OCI-M2 (cell line): Measurements from ENCODE around the gene ROCK1.
"Not testable (repeated sequence)": the region's sequence is repeated elsewhere in the genome, so short reads cannot be mapped to it uniquely, and the experiment has no call there.

ENCODE experiments used
- DNase-seq: peaks from one replicate; lab custom pipeline; 2025; ENCODE audit not compliant: unreplicated experiment; lab: John Stamatoyannopoulos, UW

The ROCK1 gene

DNA sequence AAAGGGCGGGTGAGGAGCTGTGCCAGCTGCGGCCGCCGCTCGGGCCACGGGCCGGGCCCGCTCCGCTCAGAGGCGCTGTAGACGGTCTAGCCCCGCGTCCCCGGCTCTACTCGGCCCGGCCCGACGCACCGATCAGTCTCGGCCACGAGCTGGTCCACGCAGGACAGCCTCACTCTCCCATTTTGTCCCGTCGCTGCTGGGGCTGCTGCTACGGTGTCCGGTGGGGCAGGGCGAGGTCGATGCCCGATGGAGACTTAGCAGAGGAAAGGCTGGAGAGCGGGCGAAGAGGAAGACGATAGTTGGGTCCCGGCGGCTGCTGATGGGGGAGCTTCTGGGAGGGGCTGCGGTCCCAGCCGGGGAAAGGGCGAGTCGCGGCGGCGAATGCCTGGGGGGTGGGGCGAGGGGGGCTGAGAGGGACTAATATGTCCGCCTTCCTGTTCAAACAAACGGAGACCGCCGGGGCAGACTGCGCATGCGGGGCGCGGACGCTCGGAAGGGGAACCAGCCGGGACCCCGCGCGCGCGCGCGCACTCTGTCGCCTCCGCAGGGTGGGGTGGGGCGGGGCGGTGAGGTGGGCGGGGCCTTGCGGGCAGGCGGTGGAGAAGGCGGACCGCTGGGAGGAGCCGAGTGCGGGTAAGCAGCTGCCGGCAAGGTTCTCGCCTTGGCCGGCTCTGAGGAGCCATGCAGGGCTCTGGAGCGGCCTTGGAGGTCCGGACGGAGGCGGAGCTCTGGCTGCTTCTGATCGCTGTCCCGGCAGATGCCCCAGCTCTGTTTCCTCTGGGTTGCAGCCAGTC is at the start of gene ROCK1:
TSS of gene ROCK1 (minus strand) at position 468 of the 794 bp plus-strand sequence. CDS start 903 bp downstream, outside the sequence.
- peak; percentile 58 for DNase-seq

DNA sequence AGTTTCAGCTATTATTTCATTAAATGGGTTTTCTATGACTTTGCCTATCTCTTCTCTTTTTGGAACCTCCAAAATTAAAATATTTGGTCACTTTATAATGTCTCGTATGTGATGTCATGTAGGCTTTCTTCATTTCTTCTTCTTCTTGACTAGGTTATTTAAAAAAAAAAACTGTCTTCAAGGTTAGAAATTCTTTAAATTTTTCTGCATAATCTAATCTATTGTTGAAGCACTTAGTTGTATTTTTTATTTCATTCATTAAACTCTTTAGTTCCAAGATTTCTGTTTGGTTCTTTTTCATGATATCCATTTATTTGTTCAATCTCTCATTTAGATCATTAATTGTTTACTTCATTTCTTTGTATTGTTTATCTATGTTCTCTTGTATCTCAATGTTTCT is 43.8 kb upstream of the ROCK1 start:
- no peak for DNase-seq

DNA sequence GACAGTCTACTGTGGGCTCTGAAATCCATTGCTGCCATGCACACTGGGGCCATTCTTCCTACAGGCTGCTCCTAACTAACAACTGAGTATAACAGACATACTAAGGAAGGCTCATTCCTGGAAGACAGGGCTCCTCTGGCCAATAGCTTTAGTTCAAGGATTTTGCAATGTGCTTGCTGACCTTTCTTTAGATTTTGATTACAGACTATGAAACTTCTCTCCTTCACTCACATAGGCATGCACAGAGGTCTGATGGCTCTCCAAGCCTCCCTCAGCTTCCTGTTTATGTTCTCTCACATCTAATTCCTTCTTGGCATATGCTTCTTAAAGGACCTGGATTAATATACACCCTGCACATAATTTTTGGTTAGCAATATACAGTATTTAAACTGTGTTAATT is 34.4 kb upstream of the ROCK1 start:
- no peak for DNase-seq

DNA sequence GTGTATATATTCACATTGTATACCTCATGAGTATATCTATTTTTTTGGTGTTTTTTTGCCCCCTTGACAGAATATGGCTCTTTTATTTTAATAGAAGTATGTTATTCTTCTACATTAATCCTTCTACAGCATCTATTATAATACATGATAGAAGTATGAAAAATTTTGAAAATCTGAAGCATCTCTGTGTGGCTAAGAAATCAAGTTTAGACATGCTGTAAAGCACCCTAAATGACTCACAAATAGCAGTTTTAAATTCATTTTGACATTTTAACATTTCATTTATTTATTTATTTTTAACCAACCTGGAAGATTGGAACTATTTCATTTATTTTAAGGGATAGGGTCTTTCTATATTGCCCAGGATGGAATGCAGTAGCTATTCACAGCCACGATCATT is 33.8 kb upstream of the ROCK1 start:
- DNase-seq, result no peak

DNA sequence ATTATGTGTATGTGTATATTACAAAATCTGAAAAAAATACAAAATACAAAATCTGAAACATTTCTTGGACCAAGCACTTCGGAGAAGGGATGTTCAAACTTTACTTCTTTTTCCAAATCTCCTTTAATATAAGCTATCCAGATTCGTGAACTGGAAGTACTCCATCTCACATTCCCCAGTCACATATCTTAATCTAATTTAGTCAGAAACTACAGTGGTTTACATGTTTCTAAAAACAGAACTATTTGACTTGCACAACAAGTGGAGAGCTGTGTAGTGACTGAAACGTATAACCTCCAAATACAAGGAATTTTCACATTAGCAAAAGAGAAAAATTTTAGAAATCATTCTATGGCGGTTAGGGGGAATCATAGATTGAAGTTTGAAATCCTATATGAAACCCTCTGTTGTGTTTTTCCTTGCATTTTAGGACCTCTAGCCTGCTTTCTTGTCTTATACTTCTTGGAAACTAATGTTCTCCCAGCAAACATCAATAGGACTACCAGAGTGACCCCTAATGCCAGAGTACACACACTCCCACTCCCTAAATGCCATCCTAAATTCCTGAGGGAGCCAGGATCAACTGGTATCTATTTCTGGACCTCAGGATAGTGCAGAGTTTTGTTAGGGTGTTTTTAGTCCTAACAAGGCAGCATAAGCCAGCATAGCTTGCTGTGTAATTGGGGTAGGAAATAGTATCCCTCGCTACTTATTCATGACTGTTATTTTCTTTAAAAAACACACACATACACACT is 30.2 kb upstream of the ROCK1 start:
- no peak for DNase-seq

DNA sequence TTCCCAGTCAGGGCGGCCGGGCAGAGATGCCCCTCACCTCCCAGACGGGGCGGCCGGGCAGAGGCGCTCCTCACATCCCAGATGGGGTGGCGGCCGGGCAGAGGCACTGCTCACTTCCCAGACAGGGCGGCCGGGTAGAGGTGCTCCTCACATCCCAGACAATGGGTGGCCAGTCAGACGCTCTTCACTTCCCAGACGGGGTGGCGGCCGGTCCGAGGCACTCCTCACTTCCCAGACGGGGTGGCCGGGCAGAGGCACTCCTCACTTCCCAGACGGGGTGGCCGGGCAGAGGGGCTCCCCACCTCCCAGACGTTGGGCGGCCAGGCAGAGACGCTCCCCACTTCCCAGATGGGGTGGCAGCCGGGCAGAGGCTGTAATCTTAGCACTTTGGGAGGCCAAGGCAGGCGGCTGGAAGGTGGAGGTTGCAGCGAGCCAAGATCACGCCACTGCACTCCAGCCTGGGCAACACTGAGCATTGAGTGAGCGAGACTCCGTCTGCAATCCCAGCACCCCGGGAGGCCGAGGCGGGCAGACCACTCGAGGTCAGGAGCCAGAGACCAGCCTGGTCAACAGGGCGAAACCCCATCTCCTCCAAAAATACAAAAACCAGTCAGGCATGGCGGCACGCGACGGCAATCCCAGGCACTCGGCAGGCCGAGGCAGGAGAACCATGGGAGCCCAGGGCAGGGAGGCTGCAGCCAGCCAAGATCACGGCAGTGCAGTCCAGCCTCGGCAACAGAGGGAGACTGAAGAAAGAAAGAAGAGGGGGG is 26.3 kb upstream of the ROCK1 start:
- not testable (repeated sequence) for DNase-seq

DNA sequence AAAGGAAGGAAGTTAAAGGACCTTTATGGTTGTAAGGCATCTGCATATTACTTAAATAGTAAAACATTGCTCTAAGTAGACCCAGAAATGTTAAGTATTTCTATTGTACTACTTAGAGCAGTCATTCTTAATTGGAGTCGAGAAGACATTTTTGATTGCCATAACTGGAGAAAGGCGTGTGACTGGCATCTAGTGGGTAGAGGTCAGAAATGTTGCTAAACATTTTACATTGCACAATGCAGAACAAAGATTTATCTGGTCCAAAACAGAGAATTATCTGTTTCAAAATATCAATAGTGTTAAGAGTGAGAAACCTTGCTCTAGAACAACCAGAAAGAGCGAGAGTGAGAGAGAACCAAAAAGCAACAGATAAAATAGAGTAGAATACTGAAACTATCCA is 23.3 kb upstream of the ROCK1 start:
- DNase-seq, result no peak

DNA sequence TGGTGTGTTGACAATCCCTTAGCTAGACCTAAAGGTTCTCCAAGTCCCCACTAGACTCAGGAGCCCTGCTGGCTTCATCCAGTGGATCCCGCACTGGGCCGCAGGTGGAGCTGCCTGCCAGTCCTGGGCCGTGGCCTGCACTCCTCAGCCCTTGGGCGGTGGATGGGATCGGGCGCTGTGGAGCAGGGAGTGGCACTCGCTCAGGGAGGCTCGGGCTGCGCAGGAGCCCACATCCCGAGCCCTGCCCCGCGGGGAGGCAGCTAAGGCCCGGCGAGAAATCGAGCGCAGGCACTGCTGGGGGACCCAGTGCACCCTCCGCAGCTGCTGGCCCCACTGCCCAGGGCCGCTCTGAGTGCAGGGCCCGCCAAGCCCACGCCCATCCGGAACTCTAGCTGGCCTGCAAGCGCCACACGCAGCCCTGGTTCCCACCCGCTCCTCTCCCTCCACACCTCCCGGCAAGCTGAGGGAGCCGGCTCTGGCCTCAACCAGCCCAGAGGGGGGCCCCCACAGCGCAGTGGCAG is 20.8 kb upstream of the ROCK1 start:
- no peak for DNase-seq

DNA sequence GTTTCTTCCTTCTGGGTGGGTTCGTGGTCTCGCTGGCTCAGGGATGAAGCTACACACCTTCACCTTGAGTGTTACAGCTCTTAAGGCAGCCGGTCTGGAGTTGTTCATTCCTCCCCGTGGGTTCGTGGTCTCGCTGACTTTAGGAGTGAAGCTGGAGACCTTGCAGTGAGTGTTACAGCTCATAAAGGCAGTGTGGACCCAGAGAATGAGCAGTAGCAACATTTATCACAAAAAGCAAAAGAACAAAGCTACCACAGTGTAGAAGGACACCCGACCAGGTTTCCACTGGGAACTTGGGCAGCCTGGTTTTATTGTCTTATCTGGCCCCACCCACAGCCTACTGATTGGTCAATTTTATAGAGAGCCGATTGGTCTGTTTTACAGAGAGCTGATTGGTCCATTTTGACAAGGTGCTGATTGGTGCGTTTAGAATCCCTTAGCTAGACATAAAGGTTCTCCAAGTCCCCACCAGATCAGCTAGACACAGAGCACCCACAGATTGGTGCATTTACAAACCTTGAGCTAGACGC is 20.1 kb upstream of the ROCK1 start:
- DNase-seq, result no peak

DNA sequence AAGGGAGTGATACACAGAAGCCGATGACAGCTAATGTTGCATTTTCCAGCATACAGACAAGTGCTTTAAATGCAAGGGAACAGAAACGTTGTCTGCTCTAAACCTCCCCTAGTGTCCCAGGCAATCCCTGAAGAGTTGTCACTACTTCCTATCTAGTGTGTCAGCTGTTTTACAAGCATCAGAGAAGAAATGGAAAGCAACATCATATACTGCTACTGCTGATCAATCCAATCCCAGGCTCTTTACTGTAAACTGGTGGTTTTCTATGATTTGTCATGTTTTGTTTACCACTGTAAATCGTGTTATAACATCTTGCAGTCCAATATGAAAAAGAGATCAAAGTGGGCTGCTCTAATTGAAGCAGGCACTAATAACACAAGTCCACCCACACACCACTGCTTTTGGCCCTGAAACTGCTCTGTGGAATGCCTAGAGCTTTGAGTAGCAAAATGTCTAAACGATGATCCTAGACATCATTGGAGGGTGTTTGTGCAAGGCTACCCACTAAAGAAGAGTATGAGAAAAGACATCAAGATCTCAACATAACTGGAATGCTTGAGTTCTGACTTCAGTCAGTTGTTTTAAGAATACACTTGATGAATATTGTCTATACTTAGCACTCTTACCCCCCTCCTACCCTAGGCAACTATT is 18.1 kb upstream of the ROCK1 start:
- no peak for DNase-seq

DNA sequence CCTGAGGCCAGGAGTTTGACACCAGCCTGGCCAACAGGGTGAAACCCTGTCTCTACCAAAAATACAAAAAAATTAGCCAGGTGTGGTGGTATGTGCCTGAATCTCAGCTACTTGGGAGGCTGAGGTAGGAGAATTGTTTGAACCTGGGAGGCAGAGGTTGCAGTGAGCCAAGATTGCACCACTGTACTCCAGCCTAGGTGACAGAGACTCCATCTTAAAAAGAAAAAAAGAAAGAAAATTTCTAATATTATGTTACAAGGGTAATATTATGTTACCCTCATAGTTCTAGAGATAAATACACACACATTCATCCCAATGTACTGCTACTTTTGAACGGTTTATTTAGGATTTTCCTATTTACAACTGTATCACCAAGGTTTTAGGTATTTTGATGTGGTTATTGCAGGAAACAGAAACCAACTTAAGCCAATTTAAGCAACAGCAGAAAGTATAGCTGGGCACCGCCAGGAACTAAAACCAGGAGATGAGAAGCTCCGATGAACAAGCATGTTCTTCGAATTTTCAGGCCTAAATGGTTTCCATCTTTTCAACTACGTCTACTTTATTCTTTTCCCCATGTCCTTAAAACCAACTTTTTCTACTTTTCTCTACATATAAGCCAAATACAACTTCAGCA is 11.8 kb upstream of the ROCK1 start:
- DNase-seq, result no peak

DNA sequence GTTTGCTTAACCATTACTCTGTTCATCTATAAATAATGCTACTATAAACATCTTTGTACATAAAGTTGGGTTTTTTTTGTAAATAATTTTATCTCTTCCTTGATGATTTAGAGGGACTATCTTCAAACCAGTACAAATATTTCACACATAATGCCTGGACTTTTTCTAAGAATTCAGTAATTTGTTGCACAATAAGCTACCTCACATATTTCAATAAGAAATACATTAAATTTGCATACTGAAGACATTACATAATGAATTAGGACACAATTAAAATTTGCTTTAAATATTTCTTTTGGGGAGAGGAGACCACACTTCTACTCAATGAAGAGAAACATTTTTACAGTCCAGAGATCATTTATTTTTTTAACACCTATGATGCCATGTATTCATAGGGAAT is 7.2 kb upstream of the ROCK1 start:
- DNase-seq, result no peak

DNA sequence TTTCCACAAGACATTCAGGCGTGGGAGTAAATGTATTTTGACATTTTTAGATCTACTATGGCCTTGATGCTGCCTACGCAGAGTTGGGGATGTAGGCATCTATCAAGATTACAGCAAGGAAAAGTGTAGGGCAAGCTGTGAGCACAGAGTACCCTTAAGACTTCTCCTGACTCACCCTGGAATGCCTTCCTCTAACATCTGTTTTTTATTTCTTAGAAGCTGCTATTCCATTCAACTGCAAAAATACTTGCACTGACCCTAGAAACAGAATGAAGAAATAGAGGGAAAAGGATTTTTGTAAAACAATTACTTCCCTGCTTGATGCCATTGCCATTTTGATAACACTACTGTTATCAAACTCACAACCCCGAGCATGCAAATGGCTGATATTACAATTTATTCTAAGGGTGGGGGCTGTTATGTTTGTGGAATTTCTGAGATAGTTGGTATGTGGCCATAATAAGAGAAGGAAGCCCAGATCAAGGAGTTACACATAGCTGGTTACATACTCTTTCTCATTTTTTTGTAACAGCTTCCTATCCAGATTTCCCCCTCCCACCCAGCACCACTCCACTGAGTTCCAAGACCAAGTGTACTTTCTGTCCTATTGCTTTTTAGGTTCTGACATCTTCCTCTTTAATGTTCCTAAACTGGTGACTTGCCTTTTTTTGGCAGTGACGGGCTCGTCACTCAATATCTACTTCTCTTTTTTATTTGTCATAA is 6.0 kb upstream of the ROCK1 start:
- no peak for DNase-seq

DNA sequence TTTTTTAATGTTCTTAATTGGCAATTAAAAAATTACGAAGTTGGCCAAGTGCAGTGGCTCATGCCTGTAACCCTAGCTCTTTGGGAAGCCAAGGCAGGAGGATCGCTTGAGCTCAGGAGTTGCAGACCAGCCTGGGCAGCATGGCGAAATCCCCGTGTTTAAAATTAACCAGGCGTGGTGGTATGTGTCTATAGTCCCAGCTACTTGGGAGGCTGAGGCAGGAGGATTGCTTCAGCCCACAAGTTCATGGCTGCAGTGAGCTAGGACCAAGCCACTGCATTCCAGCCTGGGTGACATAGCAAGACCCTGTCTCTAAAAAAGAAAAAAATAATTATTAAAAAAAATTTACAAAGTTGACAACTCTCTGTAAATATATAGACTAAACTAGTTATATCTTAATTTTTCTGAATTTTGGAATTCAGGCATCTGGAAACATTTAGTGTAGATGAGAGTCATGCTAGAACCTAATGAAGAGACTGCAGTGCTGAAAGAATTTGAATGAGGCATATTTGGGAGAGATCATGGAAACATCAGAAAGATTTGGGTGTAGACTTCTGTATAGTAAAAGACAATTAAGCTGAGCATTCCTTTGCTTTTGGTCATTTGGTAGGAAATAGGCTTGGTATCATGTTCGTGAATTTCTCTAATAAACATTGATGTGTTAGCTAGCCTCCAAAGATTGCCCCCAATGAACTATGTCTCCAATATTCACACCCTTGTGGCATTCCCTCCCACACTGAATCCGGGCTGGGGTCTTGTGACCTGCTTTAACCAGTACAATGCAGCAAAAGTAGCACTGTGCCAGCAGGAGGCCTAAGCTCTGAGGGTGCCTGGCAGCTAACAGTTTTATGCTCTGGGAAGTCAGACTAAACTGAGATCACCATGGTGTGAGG is 4.2 kb upstream of the ROCK1 start:
- DNase-seq, result no peak

DNA sequence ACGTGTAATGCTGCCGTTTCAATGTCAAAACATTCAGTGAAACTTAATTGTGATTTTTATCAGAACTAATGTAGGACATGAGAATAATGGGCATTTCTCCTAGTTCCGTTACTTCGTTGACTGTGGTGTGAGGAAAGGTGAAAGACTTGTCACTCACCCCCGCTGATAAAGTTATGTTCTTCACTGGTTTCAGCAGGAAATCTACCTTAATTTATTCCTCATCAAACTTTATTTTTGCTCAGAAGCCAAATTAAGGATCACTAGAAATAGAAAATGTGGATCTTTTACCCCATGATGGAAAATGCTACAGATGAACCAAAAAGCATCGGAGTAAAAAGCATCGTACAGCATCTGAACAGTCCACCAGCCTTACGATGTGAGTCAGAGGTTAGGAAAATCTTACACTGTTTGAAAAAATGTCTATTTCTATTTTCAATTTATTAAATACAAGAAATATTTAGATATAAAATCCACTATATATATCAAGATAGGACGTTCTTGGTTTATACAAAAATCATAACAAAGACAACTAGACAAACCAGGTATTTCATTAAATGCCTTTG is 1.0 kb upstream of the ROCK1 start:
- DNase-seq, result no peak

DNA sequence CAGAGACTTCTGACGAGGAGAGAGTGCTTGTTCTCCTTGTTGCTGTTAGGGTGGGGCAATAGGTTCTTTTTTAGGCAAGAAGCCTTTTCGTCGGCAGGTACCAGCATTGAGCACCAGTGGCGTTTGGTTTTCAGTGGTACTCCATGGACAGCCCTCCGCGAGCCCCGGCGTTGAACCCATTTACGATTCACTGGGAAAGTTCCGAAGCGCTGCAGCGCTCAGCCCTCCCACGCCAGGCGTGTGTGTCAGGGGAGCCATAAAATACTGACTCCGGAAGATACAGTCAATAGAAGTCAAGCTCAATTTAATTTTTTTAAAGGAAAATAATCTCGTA is 494 bp upstream of the ROCK1 start:
- no peak for DNase-seq

DNA sequence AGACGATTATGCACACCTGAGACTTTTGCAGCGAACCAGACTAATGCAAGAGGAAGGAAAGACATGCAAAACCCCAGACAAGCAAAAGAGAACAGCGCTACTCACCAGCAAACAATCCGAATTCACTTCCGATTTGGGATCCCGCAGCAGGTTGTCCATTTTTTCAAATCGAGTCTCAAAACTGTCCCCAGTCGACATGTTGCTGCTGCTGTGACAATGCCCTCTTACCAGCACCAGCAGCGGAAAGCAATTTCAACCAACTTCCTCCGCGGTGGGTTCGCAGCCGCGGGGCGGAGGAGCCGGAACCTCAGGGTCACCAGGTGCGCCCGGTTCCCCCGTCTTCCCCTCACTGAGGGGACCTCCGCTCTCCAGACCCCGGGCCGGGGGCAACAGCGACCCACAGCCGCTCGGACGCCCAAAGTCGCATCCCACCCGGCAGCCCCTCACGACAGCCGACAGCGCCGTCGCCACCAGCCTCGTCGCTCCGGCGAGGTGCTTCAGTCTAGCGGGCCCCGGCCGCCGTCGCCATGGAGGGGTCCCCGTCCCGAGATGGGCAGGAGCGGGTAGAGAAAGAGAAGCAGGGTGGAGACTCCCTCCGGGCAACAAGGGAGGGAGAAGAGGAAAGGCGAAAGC is 784 bp downstream of the ROCK1 start:
- no peak for DNase-seq
